IMR-90 (cell line): Measurements from ENCODE around the gene PTPN7. TPM values are rescaled to one million over a fixed set of nuclear protein-coding genes. Genes with fewer than 3 reads are reported as not detected.

Experiments
- ATAC-seq: fragments of 200-7000 bp; cut with Tn5 transposase; 2 replicates; pipeline ENCODE4 v1.9.1; 2020; ENCODE audit warnings: low read depth, mild to moderate bottlenecking, moderate library complexity
- BruUV-seq: library from RNA; stranded (reverse); fragments of 400-500 nt; replicated peaks from 2 replicates; lab custom pipeline; 2021; lab: Mats Ljungman, UMichigan
- CTCF ChIA-PET: fragments of 300-600 bp; formaldehyde crosslinking; extraction: SDS; loops from one replicate; lab custom pipeline; 2021; ENCODE audit warnings: antibody characterized with exemption; lab: Yijun Ruan, JAX
- POLR2A ChIA-PET: fragments of 300-600 bp; sonication (Branson Sonifier 250); formaldehyde crosslinking; loops from one replicate; lab custom pipeline; 2022; ENCODE audit warnings: antibody characterized with exemption; ENCODE audit not compliant: unreplicated experiment; lab: Charles Lee
- DNase-seq: peaks from one replicate; pipeline ENCODE4 v3.0.0; 2013
- H2AFZ ChIP-seq: replicated peaks from 2 replicates; pipeline ENCODE3; 2013; ENCODE audit warnings: low read length, mild to moderate bottlenecking; ENCODE audit not compliant: poor library complexity
- H2AK5ac ChIP-seq: 2 replicates; pipeline ENCODE4 v1.6.1; 2013; ENCODE audit warnings: low read depth, low read length, inconsistent platforms
- H2AK9ac ChIP-seq: replicated peaks from 2 replicates; pipeline ENCODE3; 2013; ENCODE audit warnings: mild to moderate bottlenecking, low read depth, low read length, moderate library complexity; ENCODE audit not compliant: poor library complexity
- H2BK120ac ChIP-seq: 2 replicates; pipeline ENCODE4 v1.6.1; 2013; ENCODE audit warnings: low read depth, low read length, inconsistent platforms
- H2BK15ac ChIP-seq: 3 replicates; pipeline ENCODE4 v1.6.1; 2013; ENCODE audit warnings: low read depth, low read length, inconsistent platforms
- H2BK20ac ChIP-seq: 2 replicates; pipeline ENCODE4 v1.6.1; 2013; ENCODE audit warnings: low read depth, mild to moderate bottlenecking, inconsistent platforms, low read length, moderate library complexity
- H2BK5ac ChIP-seq: 2 replicates; pipeline ENCODE4 v1.6.1; 2013; ENCODE audit warnings: mild to moderate bottlenecking, low read depth, low read length, inconsistent platforms; ENCODE audit not compliant: poor library complexity, severe bottlenecking
- H3K14ac ChIP-seq: replicated peaks from 2 replicates; pipeline ENCODE4 v1.6.1; 2013; ENCODE audit warnings: low read depth, low read length, inconsistent platforms
- H3K18ac ChIP-seq: 2 replicates; pipeline ENCODE4 v1.6.1; 2013; ENCODE audit warnings: low read depth, low read length, control low read depth
- H3K23ac ChIP-seq: 2 replicates; pipeline ENCODE4 v1.6.1; 2013; ENCODE audit warnings: low read depth, low read length, inconsistent platforms
- H3K27ac ChIP-seq: 2 replicates; pipeline ENCODE4 v1.5.1; 2013; ENCODE audit warnings: mild to moderate bottlenecking, control low read depth, low read length; ENCODE audit not compliant: insufficient read depth
- H3K27me3 ChIP-seq: 2 replicates; pipeline ENCODE4 v1.6.1; 2013; ENCODE audit warnings: low read length; ENCODE audit not compliant: control insufficient read depth, insufficient read depth
- H3K36me3 ChIP-seq: 2 replicates; pipeline ENCODE4 v1.6.1; 2013; ENCODE audit warnings: low read length, mixed read lengths; ENCODE audit not compliant: control insufficient read depth, insufficient read depth
- H3K4ac ChIP-seq: 2 replicates; pipeline ENCODE4 v1.6.1; 2013; ENCODE audit warnings: low read depth, low read length, inconsistent platforms
- H3K4me1 ChIP-seq: 2 replicates; pipeline ENCODE4 v1.6.1; 2013; ENCODE audit warnings: low read length, mixed read lengths; ENCODE audit not compliant: control insufficient read depth, insufficient read depth
- H3K4me2 ChIP-seq: 2 replicates; pipeline ENCODE4 v1.6.1; 2013; ENCODE audit warnings: low read depth, mild to moderate bottlenecking, control low read depth, low read length, moderate library complexity
- H3K4me3 ChIP-seq: 2 replicates; pipeline ENCODE4 v1.5.1; 2013; ENCODE audit warnings: low read depth, mild to moderate bottlenecking, control low read depth, low read length, moderate library complexity; ENCODE audit not compliant: insufficient read depth
- H3K56ac ChIP-seq: 2 replicates; pipeline ENCODE4 v1.6.1; 2013; ENCODE audit warnings: low read length, inconsistent platforms; ENCODE audit not compliant: insufficient read depth; ENCODE audit errors: extremely low read depth
- H3K79me1 ChIP-seq, 2 experiments: 2 replicates each; pipeline ENCODE4 v1.6.1; 2013; ENCODE audit warnings: low read length in 2 of 2, inconsistent platforms in 1 of 2, low read depth in 1 of 2
- H3K9ac ChIP-seq: 2 replicates; pipeline ENCODE4 v1.6.1; 2013; ENCODE audit warnings: low read depth, low read length, control low read depth
- H3K9me1 ChIP-seq: 2 replicates; pipeline ENCODE4 v1.6.1; 2013; ENCODE audit warnings: low read length, inconsistent platforms; ENCODE audit not compliant: insufficient read depth
- H3K9me3 ChIP-seq: 2 replicates; pipeline ENCODE4 v1.6.1; 2013; ENCODE audit warnings: low read length; ENCODE audit not compliant: control insufficient read depth, insufficient read depth
- H4K20me1 ChIP-seq: 2 replicates; pipeline ENCODE4 v1.6.1; 2013; ENCODE audit warnings: low read length, inconsistent platforms; ENCODE audit not compliant: insufficient read depth
- H4K5ac ChIP-seq: 2 replicates; pipeline ENCODE4 v1.6.1; 2013; ENCODE audit warnings: mild to moderate bottlenecking, low read depth, low read length, control low read depth
- H4K8ac ChIP-seq, 2 experiments: 2 replicates each; pipeline ENCODE4 v1.6.1; 2013; ENCODE audit warnings: low read depth in 2 of 2, low read length in 2 of 2, control low read depth in 1 of 2, inconsistent platforms in 1 of 2
- H4K91ac ChIP-seq: 2 replicates; pipeline ENCODE4 v1.6.1; 2013; ENCODE audit warnings: low read depth, low read length, inconsistent platforms; ENCODE audit not compliant: insufficient read depth
- ELK1 ChIP-seq: fragments of 150-350 bp; IDR thresholded peaks from 2 replicates; pipeline ENCODE4 v1.6.1; 2016; ENCODE audit warnings: low read depth, mild to moderate bottlenecking, low read length, moderate library complexity, borderline replicate concordance
- RCOR1 ChIP-seq: IDR thresholded peaks from 2 replicates; pipeline ENCODE4 v1.6.1; 2012; ENCODE audit warnings: mild to moderate bottlenecking, low read length, improper control_type of control experiment; ENCODE audit not compliant: insufficient replicate concordance
- WGBS, 2 experiments: methylation state at CpG; one replicate each; pipeline versions ENCODE4 v1.1.5 to v1.1.7; 2013; ENCODE audit warnings: missing lambda C conversion rate in 2 of 2; ENCODE audit not compliant: insufficient read length in 1 of 2; ENCODE audit errors: extremely low coverage in 2 of 2; 5-methylcytosine and 5-hydroxymethylcytosine counted together
- dilution Hi-C: fragments of 300-500 bp; cut with HindIII; formaldehyde crosslinking; loops from one replicate; pipeline ENCODE4 v1.14.3; 2018; ENCODE audit warnings: low sequenced_read_pairs; ENCODE audit not compliant: unreplicated experiment
- in situ Hi-C: fragments of 300-500 bp; cut with MboI; formaldehyde crosslinking; loops from 3 replicates; pipeline ENCODE4 v1.14.3; 2019; ENCODE audit warnings: low sequenced_read_pairs, inconsistent platforms, mixed read lengths
- intact Hi-C: fragments of 100-400 bp; cut with micrococcal nuclease; formaldehyde crosslinking; loops from 2 replicates; pipeline ENCODE4 v1.10.0; 2022
- polyA plus RNA-seq, 3 experiments: library from polyadenylated mRNA; depleted of rRNA; stranded (reverse); fragments of >200 nt; gene quantifications; 2 replicates each; pipeline ENCODE4 v1.2.3, GENCODE V29; 2012; ENCODE audit warnings: low replicate concordance in 1 of 3
- total RNA-seq: library from RNA; depleted of rRNA; stranded (reverse); fragments of >200 nt; gene quantifications from 2 replicates; pipeline ENCODE4 v1.2.3, GENCODE V29; 2012; rRNA removed

Gene PTPN7
- total and polyA plus RNA-seq, 2 of the 4 experiments (the other 2 are of a cell fraction) = 0.05 TPM; not detected in 1

GRCh38 chr1:202101184-202101583 is 59.2 kb downstream of the PTPN7 start:
- no peak for TF ChIP-seq RCOR1
- no peak for TF ChIP-seq ELK1
- H3K27me3 ChIP-seq = no peaks in the 10 kb centered on the region; the same call in 1 of the 2 replicates
- CTCF ChIA-PET = no interaction called here
- no peak overlapping the region for H3K27ac ChIP-seq
- no peak overlapping the region for H2BK15ac ChIP-seq
- H3K14ac ChIP-seq = no peak overlapping the region
- no peak overlapping the region for H4K5ac ChIP-seq
- H3K4ac ChIP-seq = no peak overlapping the region
- H3K9me1 ChIP-seq = peaks cover 6% of the 10 kb centered on the region; the same call in 1 of the 2 replicates
- POLR2A ChIA-PET = no interaction called here
- no peaks in the 10 kb centered on the region for H3K9me3 ChIP-seq
- no peaks in the 10 kb centered on the region for H4K20me1 ChIP-seq
- WGBS, 2 experiments = 50% methylated on average over 3 of the region's 4 CpGs; no CpG with 5 or more reads in 1 of the 2 experiments
- no peak overlapping the region for H2AK9ac ChIP-seq
- DNase-seq (no peak), ATAC-seq (no peak)
- no peak overlapping the region for H3K18ac ChIP-seq
- dilution Hi-C loops = no loop called here
- no peak overlapping the region for H3K23ac ChIP-seq
- H3K9ac ChIP-seq = no peak overlapping the region
- no peak overlapping the region for H3K4me3 ChIP-seq
- H3K56ac ChIP-seq = no peak overlapping the region
- H2AFZ ChIP-seq = no peak overlapping the region
- H2BK120ac ChIP-seq = no peak overlapping the region
- no TSS peak for BruUV-seq
- H3K36me3 ChIP-seq = no peaks in the 10 kb centered on the region
- no peaks in the 10 kb centered on the region for H3K79me1 ChIP-seq
- H4K91ac ChIP-seq = no peak overlapping the region
- H4K8ac ChIP-seq = no peak overlapping the region
- in situ Hi-C loops = no loop called here
- H2BK5ac ChIP-seq = no peak overlapping the region
- no peak overlapping the region for H3K4me2 ChIP-seq
- intact Hi-C loops = no loop called here
- H3K4me1 ChIP-seq = peaks cover 4% of the 10 kb centered on the region; the same call in 1 of the 2 replicates
- no peak overlapping the region for H2BK20ac ChIP-seq
- no peak overlapping the region for H2AK5ac ChIP-seq

Other genes starting within 250 kb of the PTPN7 start
- gene LMOD1, start 214.1 kb downstream of the PTPN7 start, total RNA-seq = 44.4 and 53.2 TPM in 2 replicates
- gene LMOD1, start 214.1 kb downstream of the PTPN7 start, polyA plus RNA-seq (2012; rRNA removed) = 48.6 and 51.7 TPM in 2 replicates
- 87.3 and 114 TPM in 2 replicates for gene TIMM17A, start 205.1 kb downstream of the PTPN7 start, total RNA-seq
- gene TIMM17A, start 205.1 kb downstream of the PTPN7 start, polyA plus RNA-seq (2012; rRNA removed) = 66.4 and 80.4 TPM in 2 replicates
- gene RNPEP, start 178.0 kb downstream of the PTPN7 start, total RNA-seq = 39.7 and 49.8 TPM in 2 replicates
- 57.3 and 75.4 TPM in 2 replicates for gene RNPEP, start 178.0 kb downstream of the PTPN7 start, polyA plus RNA-seq (2012; rRNA removed)
- under 0.01 TPM in 1 of 2 replicates, not detected in the other for gene ELF3, start 150.0 kb downstream of the PTPN7 start, total RNA-seq
- 0.19 and 0.38 TPM in 2 replicates for gene ELF3, start 150.0 kb downstream of the PTPN7 start, polyA plus RNA-seq (2012; rRNA removed)
- gene GPR37L1, start 37.7 kb downstream of the PTPN7 start, total RNA-seq = not detected in 2 replicates
- 0.02 TPM in 1 of 2 replicates, not detected in the other for gene GPR37L1, start 37.7 kb downstream of the PTPN7 start, polyA plus RNA-seq (2012; rRNA removed)
- gene ARL8A, start 15.9 kb downstream of the PTPN7 start, total RNA-seq = 18.1 and 19.7 TPM in 2 replicates
- gene ARL8A, start 15.9 kb downstream of the PTPN7 start, polyA plus RNA-seq (2012; rRNA removed) = 30.7 and 38.6 TPM in 2 replicates
- gene LGR6, start 33.2 kb upstream of the PTPN7 start, total RNA-seq = not detected in 2 replicates
- not detected in 2 replicates for gene LGR6, start 33.2 kb upstream of the PTPN7 start, polyA plus RNA-seq (2012; rRNA removed)
- 53.6 and 61.1 TPM in 2 replicates for gene UBE2T, start 181.3 kb upstream of the PTPN7 start, total RNA-seq
- gene UBE2T, start 181.3 kb upstream of the PTPN7 start, polyA plus RNA-seq (2012; rRNA removed) = 72.7 and 74.7 TPM in 2 replicates
- gene PPP1R12B, start 188.1 kb upstream of the PTPN7 start, total RNA-seq = 12.0 and 22.8 TPM in 2 replicates
- 8.1 and 8.5 TPM in 2 replicates for gene PPP1R12B, start 188.1 kb upstream of the PTPN7 start, polyA plus RNA-seq (2012; rRNA removed)